ENCODE measurements around the gene DNAH17.
A peak's percentile ranks its signal among the peaks of the same experiment; 100 is the strongest.

The DNAH17 gene

GRCh38 chr17:78411241-78411857 is 165.8 kb downstream of the DNAH17 start:
- no peak for TF ChIP-seq CTCF (conservative IDR thresholded peaks at IDR 0.05; ENCODE audit: low read depth, low read length)
- no peak overlapping the region for H3K4me3 ChIP-seq (ENCODE audit: low read depth, low read length)
- DNase-seq (ENCODE audit: low read depth) = no peak

GRCh38 chr17:78409191-78409928 is 167.8 kb downstream of the DNAH17 start:
- no peak for DNase-seq (ENCODE audit: low read depth)
- no peak for TF ChIP-seq CTCF (conservative IDR thresholded peaks at IDR 0.05; ENCODE audit: low read depth, low read length)
- H3K4me3 ChIP-seq (ENCODE audit: low read depth, low read length) = no peak overlapping the region

GRCh38 chr17:78408476-78409050 is 168.6 kb downstream of the DNAH17 start:
- no peak overlapping the region for H3K4me3 ChIP-seq (ENCODE audit: low read depth, low read length)
- no peak for DNase-seq (ENCODE audit: low read depth)
- TF ChIP-seq CTCF (conservative IDR thresholded peaks at IDR 0.05; ENCODE audit: low read depth, low read length) = no peak

- DNase-seq (ENCODE audit: low read depth) = peak; percentile 68
These were observed 169.7 kb downstream of the DNAH17 start for GRCh38 chr17:78407387-78408000.

GRCh38 chr17:78406920-78407319 is 170.3 kb downstream of the DNAH17 start:
- H3K4me3 ChIP-seq (ENCODE audit: low read depth, low read length) = no peak overlapping the region
- no peak for TF ChIP-seq CTCF (conservative IDR thresholded peaks at IDR 0.05; ENCODE audit: low read depth, low read length)
- DNase-seq (ENCODE audit: low read depth) = no peak

More at GRCh38 chr17:78407387-78408000, 169.7 kb downstream of the DNAH17 start:
- TF ChIP-seq CTCF (conservative IDR thresholded peaks at IDR 0.05; ENCODE audit: low read depth, low read length) = no peak
- H3K4me3 ChIP-seq (ENCODE audit: low read depth, low read length) = no peak overlapping the region

GRCh38 chr17:78406396-78406795 is 170.8 kb downstream of the DNAH17 start:
- TF ChIP-seq CTCF (conservative IDR thresholded peaks at IDR 0.05; ENCODE audit: low read depth, low read length) = no peak
- H3K4me3 ChIP-seq (ENCODE audit: low read depth, low read length) = no peak overlapping the region
- DNase-seq (ENCODE audit: low read depth) = no peak

All from choroid plexus epithelial cell (primary cell).